Thoracic aorta endothelial cell (primary cell): ENCODE results near the gene ZNF426. TPM values are rescaled to one million over a fixed set of nuclear protein-coding genes. Genes with fewer than 3 reads are reported as not detected.

Experiments used
- total RNA-seq: library from RNA; depleted of rRNA; stranded (reverse); fragments of >200 nt; gene quantifications from 2 replicates; pipeline ENCODE4 v1.2.3, GENCODE V29; 2012

ZNF426 gene
- 22.9 and 24.5 TPM in 2 replicates for total RNA-seq

GRCh38 chr19:9538183-9539058 is at the start of gene ZNF426:
ZNF426 (minus strand) TSS chr19:9538645; CDS start chr19:9536232, 2,413 bp downstream.

GRCh38 chr19:9584073-9584833 is 45.8 kb upstream of the ZNF426 start, which contains the start of gene ZNF121:
ZNF121 (minus strand) TSS chr19:9584504; CDS start chr19:9568097, 16,407 bp downstream.

DNA sequence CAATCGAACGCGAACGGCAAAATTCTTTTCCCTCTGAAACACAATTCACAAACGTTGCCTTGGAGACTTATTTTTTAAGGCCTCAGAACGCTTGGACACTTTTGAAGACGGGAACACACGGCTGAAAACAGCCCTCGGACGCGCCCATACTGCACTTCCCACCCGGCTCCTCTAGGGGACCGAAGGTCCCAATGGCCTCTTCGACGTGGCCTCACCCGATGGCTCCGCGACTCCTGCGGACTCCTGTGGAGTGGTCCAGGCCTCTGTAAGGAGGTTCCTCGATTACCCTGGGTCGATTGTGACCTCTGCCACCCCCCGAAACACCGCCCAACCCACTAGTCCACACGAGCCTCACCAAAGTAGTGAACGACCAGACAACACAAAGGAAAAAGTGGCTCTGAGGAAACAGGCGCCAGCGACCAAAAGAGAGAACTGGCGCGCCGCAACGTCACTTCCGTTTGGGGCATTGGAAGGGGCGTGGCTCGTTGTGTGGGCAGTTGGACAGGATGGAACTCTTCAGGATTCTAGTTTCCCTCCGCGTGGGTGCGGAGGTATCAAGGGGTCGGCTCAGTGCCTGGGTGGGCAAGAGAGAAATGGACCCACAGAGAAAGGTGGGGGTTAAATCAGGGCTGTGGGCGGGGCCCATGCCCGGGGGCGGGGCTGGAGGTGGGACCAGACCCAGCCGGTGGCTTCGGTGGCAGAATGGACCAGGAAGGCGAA is 40.1 kb downstream of the ZNF426 start, which contains the start of gene ZNF560:
TSS of gene ZNF560 (minus strand) at position 434 of the 720 bp plus-strand sequence. CDS start 23,303 bp downstream, outside the sequence.

Other genes with a start within 250 kb of the ZNF426 start
- 6.0 and 7.7 TPM in 2 replicates for gene ZNF699, start 228.8 kb downstream of the ZNF426 start, total RNA-seq
- 16.4 and 17.4 TPM in 2 replicates for gene ZNF559, start 214.5 kb downstream of the ZNF426 start, total RNA-seq
- gene ZNF177, start 175.6 kb downstream of the ZNF426 start, total RNA-seq = 0.65 and 0.66 TPM in 2 replicates
- gene ZNF266, start 103.1 kb downstream of the ZNF426 start, total RNA-seq = 13.2 and 15.7 TPM in 2 replicates
- 0.07 and 0.27 TPM in 2 replicates for gene ZNF560, start 40.0 kb downstream of the ZNF426 start, total RNA-seq
- gene ZNF121, start 45.9 kb upstream of the ZNF426 start, total RNA-seq = 45.3 and 47.1 TPM in 2 replicates
- gene ZNF561, start 82.6 kb upstream of the ZNF426 start, total RNA-seq = 24.4 and 43.4 TPM in 2 replicates
- 33.0 and 40.6 TPM in 2 replicates for gene ZNF562, start 136.5 kb upstream of the ZNF426 start, total RNA-seq
- gene ZNF846, start 230.1 kb upstream of the ZNF426 start, total RNA-seq = 5.5 and 9.2 TPM in 2 replicates